ENCODE measurements around the gene ARPC5L. TPM values are rescaled to one million over a fixed set of nuclear protein-coding genes. Genes with fewer than 3 reads are reported as not detected.
A peak's percentile ranks its signal among the peaks of the same experiment; 100 is the strongest.

The ARPC5L gene
- total and polyA plus RNA-seq, 2 of the 13 experiments (the other 11 are each of a cell fraction or from before 2014, with no cell fraction given): 29.9 to 33.8 TPM

DNA sequence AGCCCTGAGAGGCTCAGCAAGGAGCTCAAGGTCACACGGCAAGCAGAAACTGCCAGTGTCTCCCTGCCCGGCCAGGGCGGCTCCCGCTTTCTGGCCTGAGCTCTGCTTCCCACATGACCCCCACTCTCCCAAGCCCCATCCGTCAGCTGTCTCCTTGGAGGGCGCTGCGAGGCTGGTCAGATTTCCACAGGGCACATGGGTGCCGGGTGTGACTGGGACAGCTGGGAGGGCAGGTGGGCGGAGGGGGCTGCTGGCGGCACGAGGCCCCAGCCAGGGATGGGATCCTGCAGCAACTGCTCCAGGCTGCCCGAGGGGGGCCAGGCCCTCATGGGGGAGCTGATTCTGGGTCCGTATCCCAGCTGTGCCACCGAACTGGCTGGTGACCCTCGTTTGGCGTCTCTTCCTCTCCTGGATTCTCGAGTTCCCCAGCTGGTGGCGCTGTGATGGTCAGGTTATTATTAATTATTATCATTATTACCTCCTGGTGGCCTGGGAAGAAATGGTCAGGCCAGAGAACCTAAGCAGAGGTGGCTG, 21.6 kb upstream of the ARPC5L start:
- in situ Hi-C loops (cut with HindIII; ENCODE audit: extremely low pct_ligation_motif_present, low pct_unique_long_range_greater_than_20kb) (loop anchor here (10.0 kb wide), 1 partner anchor 46 kb away; no protein-coding TSS in a partner anchor), intact Hi-C loops (cut with micrococcal nuclease; ENCODE audit: unreplicated experiment) (no loop called here)
- peak overlapping the region; percentile 70 for H3K4me2 ChIP-seq (ENCODE audit: low read depth, low read length)
- FAIRE-seq: no peak
- peaks cover 0 to 5% of the 10 kb centered on the region in 2 experiments; a peak in 2 of 5 replicates for H3K27me3 ChIP-seq (ENCODE audit: control insufficient read depth in 1 of 2, insufficient read depth in 2 of 2, low read length in 2 of 2)
- H3K9ac ChIP-seq (ENCODE audit: insufficient read depth, low read depth, low read length): no peak overlapping the region
- no peak overlapping the region for H2AFZ ChIP-seq (ENCODE audit: low read length)
- H3K27ac ChIP-seq (ENCODE audit: extremely low read length, insufficient read depth, low read length): no peak overlapping the region
- BruUV-seq (replicated peaks): no TSS peak
- DNase-seq (ENCODE audit: low spot score): peak; percentile 45
- CTCF ChIA-PET (ENCODE audit: low intra/inter-chr PET ratio, low total read pairs): interaction anchor here (0.8 to 2.8 kb wide), 7 partner anchors 9 to 68 kb away, joined by 3 to 16 read pairs (median 6); partner anchors contain the start of gene WDR38
- peaks cover 32% of the 10 kb centered on the region for H3K4me1 ChIP-seq (ENCODE audit: insufficient read depth, low read length)
- H3K4me3 ChIP-seq (replicated peaks in 1 of 3; ENCODE audit: insufficient read depth in 1 of 3, low read depth in 2 of 3, low read length in 3 of 3): peak overlapping the region in 1 of 3 experiments; percentile 60; a peak in 1 of 6 replicates
- POLR2A ChIA-PET: interaction anchor here (0.8 to 2.0 kb wide), 5 partner anchors 9 to 30 kb away, joined by 3 to 10 read pairs (median 4); partner anchors contain the start of genes ARPC5L and RPL35
- H3K9me3 ChIP-seq (ENCODE audit: low read length): no peaks in the 10 kb centered on the region
- no peaks in the 10 kb centered on the region for H3K36me3 ChIP-seq (replicated peaks in 1 of 2; ENCODE audit: control insufficient read depth in 1 of 2, insufficient read depth in 2 of 2, low read length in 2 of 2)
- peak; percentile 71 for ATAC-seq
- H3K79me2 ChIP-seq (ENCODE audit: insufficient read depth, low read length): no peaks in the 10 kb centered on the region
- WGBS (ENCODE audit: low lambda C conversion rate): 22% methylated on average over 9 of the region's 18 CpGs
- H4K20me1 ChIP-seq (ENCODE audit: insufficient read depth, low read length): no peaks in the 10 kb centered on the region
- TF ChIP-seq, protein P1, sequence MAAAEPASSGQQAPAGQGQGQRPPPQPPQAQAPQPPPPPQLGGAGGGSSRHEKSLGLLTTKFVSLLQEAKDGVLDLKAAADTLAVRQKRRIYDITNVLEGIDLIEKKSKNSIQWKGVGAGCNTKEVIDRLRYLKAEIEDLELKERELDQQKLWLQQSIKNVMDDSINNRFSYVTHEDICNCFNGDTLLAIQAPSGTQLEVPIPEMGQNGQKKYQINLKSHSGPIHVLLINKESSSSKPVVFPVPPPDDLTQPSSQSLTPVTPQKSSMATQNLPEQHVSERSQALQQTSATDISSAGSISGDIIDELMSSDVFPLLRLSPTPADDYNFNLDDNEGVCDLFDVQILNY (CRISPR knock-in tag; conservative IDR thresholded peaks at IDR 0.05): no peak
- TF ChIP-seq ZMYM3 (CRISPR knock-in tag; IDR thresholded peaks at IDR 0.05) (0 out of 2 replicates have a peak, but pooled peaks have one; percentile 7), KDM6A (CRISPR knock-in tag; IDR thresholded peaks at IDR 0.05; ENCODE audit: low read depth) (no peak), TFE3 (CRISPR knock-in tag; IDR thresholded peaks at IDR 0.05) (no peak), KLF15 (CRISPR knock-in tag; IDR thresholded peaks at IDR 0.05; ENCODE audit: borderline replicate concordance) (no peak), PAXIP1 (CRISPR knock-in tag; conservative IDR thresholded peaks at IDR 0.05) (no peak), JUN (CRISPR knock-in tag; IDR thresholded peaks at IDR 0.05) (no peak), CBX5 (CRISPR knock-in tag; IDR thresholded peaks at IDR 0.05; ENCODE audit: borderline replicate concordance) (0 out of 2 replicates have a peak, but pooled peaks have one; percentile 13), ZBTB42 (CRISPR knock-in tag; IDR thresholded peaks at IDR 0.05) (no peak), NFKBIZ (CRISPR knock-in tag; IDR thresholded peaks at IDR 0.05) (no peak), ZNF687 (CRISPR knock-in tag; IDR thresholded peaks at IDR 0.05) (peak; percentile 45)
